Heart left ventricle (tissue), 16 donors: ENCODE data around the gene DCLK1. TPM values are rescaled to one million over a fixed set of nuclear protein-coding genes. Genes with fewer than 3 reads are reported as not detected.

Experiments used
- ATAC-seq, 4 donors: fragments of 200-7000 bp; cut with Tn5 transposase; one replicate each; pipeline ENCODE4 v1.9.1; 2020 to 2022; ENCODE audit warnings: moderate library complexity in 4 of 4, mild to moderate bottlenecking in 3 of 4, moderate number of reproducible peaks in 1 of 4
- DNase-seq, 5 donors: peaks; one replicate each; pipeline ENCODE4 v3.0.0-alpha.2; 2020
- H3K27ac ChIP-seq, 12 donors: fragments of 200-600 bp; sonication (generic) in 4 of 12; one replicate each; pipeline versions ENCODE4 v1.5.0 to v1.8.0; 2016 to 2022; ENCODE audit warnings: mild to moderate bottlenecking in 2 of 12
- H3K27me3 ChIP-seq, 9 donors: fragments of 200-600 bp; sonication (generic) in 2 of 9; one replicate each; pipeline versions ENCODE4 v1.5.1 to v1.8.0; 2016 to 2022; ENCODE audit warnings: mild to moderate bottlenecking in 3 of 9
- H3K36me3 ChIP-seq, 9 donors: fragments of 200-600 bp; sonication (generic) in 2 of 9; one replicate each; pipeline versions ENCODE4 v1.5.0 to v1.8.0; 2018 to 2022; ENCODE audit warnings: mild to moderate bottlenecking in 2 of 9
- H3K4me1 ChIP-seq, 12 donors: fragments of 200-600 bp; sonication (generic) in 4 of 12; one replicate each; pipeline versions ENCODE4 v1.5.0 to v1.8.0; 2016 to 2022; ENCODE audit warnings: mild to moderate bottlenecking in 3 of 12
- H3K4me3 ChIP-seq, 12 donors: fragments of 200-600 bp; sonication (generic) in 4 of 12; one replicate each; pipeline versions ENCODE4 v1.5.0 to v1.8.0; 2017 to 2022; ENCODE audit warnings: mild to moderate bottlenecking in 9 of 12, moderate library complexity in 4 of 12
- H3K9me3 ChIP-seq, 12 donors: fragments of 200-600 bp; sonication (generic) in 4 of 12; one replicate each; pipeline versions ENCODE4 v1.5.0 to v1.8.0; 2016 to 2022; ENCODE audit warnings: mild to moderate bottlenecking in 1 of 12
- CTCF ChIP-seq, 12 donors: fragments of 200-600 bp; sonication (generic) in 4 of 12; IDR thresholded peaks; one replicate each; pipeline versions ENCODE4 v1.5.0 to v1.8.0; 2018 to 2022; ENCODE audit warnings: antibody characterized with exemption in 12 of 12, mild to moderate bottlenecking in 5 of 12
- POLR2A ChIP-seq, 2 donors: fragments of 450-650 bp; IDR thresholded peaks; one replicate each; pipeline ENCODE4 v1.6.1; 2017; ENCODE audit warnings: antibody characterized with exemption in 2 of 2, mild to moderate bottlenecking in 2 of 2, moderate library complexity in 2 of 2
- WGBS, 4 donors: extraction: QIAGEN DNeasy Blood & Tissue Kit in 2 of 4; methylation state at CpG; one replicate each; pipeline versions ENCODE4 v1.1.5 to v1.1.7; 2013 to 2018; 5-methylcytosine and 5-hydroxymethylcytosine counted together
- intact Hi-C, 10 donors: fragments of 100-400 bp; cut with DNase I; formaldehyde crosslinking; loops; one replicate each; pipeline versions ENCODE4 v1.11.1 to v1.14.2; 2022
- polyA plus RNA-seq, 2 donors: library from polyadenylated mRNA; stranded (reverse); fragments of 200-250 nt; gene quantifications; one replicate each; pipeline ENCODE4 v1.2.3, GENCODE V29; 2013
- total RNA-seq, 9 donors: library from RNA; depleted of rRNA in 2 of 9; stranded (reverse); fragments of >200 nt in 2 of 9; fragmentation: NEBNext Ultra II Directional in 3 of 9; extraction: Animal tissue kit (Norgen Biotek cat#: 25700) in 3 of 9; gene quantifications; one replicate each; pipeline versions ENCODE4 v1.1.0 to v1.2.4, GENCODE V29; 2016 to 2023
- donor health status: ischemic (EF 13 %, LVEDD 7.1; RV severe dilation, severe dysfunction).
- donor health status: healthy with polysubstance abuse.
- donor health status: DM: no; HTN: yes; CAD: no.
- donor health status: DM: no; HTN: no; CAD: no.
- donor health status: ischemic (EF 25% LVEDD 6.9; RV normal size, moderate dysfunction).
- donor health status: ischemic (EF 25% LVEDD 5.7; RV mildly dilated, moderate dysfunction).
- donor health status: healthy.
- donor health status: DM: yes; HTN: yes; CAD: no.
- donor health status: ischemic (EF 35%, LVEDD 5.7; RV mildly dilated, moderate dysfunction).
- donor health status: nonischemic (EF 11% LVEDD 7.7; RV severe dilation, severe dysfunction).
- donor health status: DM: yes; HTN: yes; CAD: no.
- donor health status: PGD.
- donor health status: ischemic (EF 29% LVEDD 5.4; RV normal size, mild dysfunction).
- donor health status: nonischemic (EF 23%, LVEDD 6.1; RV moderate dilation, normal function).

DCLK1 gene
- total and polyA plus RNA-seq, 11 donors: 3.4 to 15.9 (median 11.2) TPM

- TF ChIP-seq POLR2A (IDR thresholded peaks at IDR 0.05) (no peak), CTCF (IDR thresholded peaks at IDR 0.05) (no peak)
- 45 to 50% (median 46%) methylated on average over 2 of the region's 2 CpGs for WGBS, 4 donors
- DNase-seq (no peak), ATAC-seq (no peak)
- Histone ChIP-seq H3K9me3 (no peaks in the 10 kb centered on the region), H3K27ac (no peak overlapping the region), H3K4me1 (peaks cover 0 to 26% (median 13%) of the 10 kb centered on the region in 12 donors), H3K4me3 (no peak overlapping the region), H3K27me3 (no peaks in the 10 kb centered on the region), H3K36me3 (no peaks in the 10 kb centered on the region)
- intact Hi-C loops: no loop called here
Measured at GRCh38 chr13:35736876-35737275, 394.3 kb downstream of the DCLK1 start.

GRCh38 chr13:35733827-35734226 lies 397.4 kb downstream of the DCLK1 start:
- TF ChIP-seq CTCF (IDR thresholded peaks at IDR 0.05) (no peak), POLR2A (IDR thresholded peaks at IDR 0.05) (no peak)
- H3K27me3 ChIP-seq: no peaks in the 10 kb centered on the region
- peak overlapping the region in 1 of 12 donors; percentile 13 for H3K4me3 ChIP-seq
- ATAC-seq (peak in 2 of 4 donors; percentile 8 to 71), DNase-seq (peak in 1 of 5 donors; percentile 31)
- WGBS, 4 donors: 46 to 54% (median 50%) methylated on average over 4 of the region's 4 CpGs
- peaks cover 0 to 41% (median 19%) of the 10 kb centered on the region in 12 donors for H3K4me1 ChIP-seq
- H3K9me3 ChIP-seq: no peaks in the 10 kb centered on the region
- H3K27ac ChIP-seq: peak overlapping the region in 10 of 12 donors; percentile 12 to 78 (median 48)
- no peaks in the 10 kb centered on the region for H3K36me3 ChIP-seq
- intact Hi-C loops: loop anchor here in 3 of 10 donors (5.0 kb wide), 2 partner anchors 53 to 223 kb away; no protein-coding TSS in a partner anchor

GRCh38 chr13:35732565-35732964 lies 398.6 kb downstream of the DCLK1 start:
- peak in 2 of 5 donors; percentile 63 to 70 for DNase-seq
- WGBS, 4 donors: 46 to 62% (median 55%) methylated on average over 4 of the region's 4 CpGs
- ATAC-seq: peak; percentile 57 to 74 (median 69)
- TF ChIP-seq CTCF (IDR thresholded peaks at IDR 0.05) (no peak), POLR2A (IDR thresholded peaks at IDR 0.05) (no peak)
- no peaks in the 10 kb centered on the region for H3K9me3 ChIP-seq
- no peak overlapping the region for H3K4me3 ChIP-seq
- H3K36me3 ChIP-seq: no peaks in the 10 kb centered on the region
- H3K27ac ChIP-seq: peak overlapping the region in 10 of 12 donors; percentile 12 to 78 (median 66)
- no peaks in the 10 kb centered on the region for H3K27me3 ChIP-seq
- intact Hi-C loops: loop anchor here in 3 of 10 donors (5.0 kb wide), 2 partner anchors 55 to 225 kb away; no protein-coding TSS in a partner anchor
- peaks cover 0 to 43% (median 19%) of the 10 kb centered on the region in 12 donors for H3K4me1 ChIP-seq

- no peak overlapping the region for H3K4me3 ChIP-seq
- H3K9me3 ChIP-seq: no peaks in the 10 kb centered on the region
- 89 to 98% (median 96%) methylated on average over 4 of the region's 4 CpGs for WGBS, 4 donors
- no peaks in the 10 kb centered on the region for H3K36me3 ChIP-seq
- peaks cover 0 to 44% (median 19%) of the 10 kb centered on the region in 12 donors for H3K4me1 ChIP-seq
- no peak for DNase-seq
- ATAC-seq: no peak
- peak overlapping the region in 1 of 12 donors; percentile 75 for H3K27ac ChIP-seq
- TF ChIP-seq POLR2A (IDR thresholded peaks at IDR 0.05) (no peak), CTCF (IDR thresholded peaks at IDR 0.05) (no peak)
- no peaks in the 10 kb centered on the region for H3K27me3 ChIP-seq
- intact Hi-C loops: loop anchor here in 3 of 10 donors (5.0 kb wide), 2 partner anchors 56 to 226 kb away; no protein-coding TSS in a partner anchor
Measured at GRCh38 chr13:35731471-35731870, 399.7 kb downstream of the DCLK1 start.
